SK-MEL-5 (cell line): ENCODE data around the gene ZBTB17. TPM values are rescaled to one million over a fixed set of nuclear protein-coding genes. Genes with fewer than 3 reads are reported as not detected.
A peak's percentile ranks its signal among the peaks of the same experiment; 100 is the strongest.
"Not testable (repeated sequence)": the region's sequence is repeated elsewhere in the genome, so short reads cannot be mapped to it uniquely, and the experiment has no call there.

ENCODE experiments used
- DNase-seq: peaks from one replicate; pipeline ENCODE4 v3.0.0-alpha.2; 2016; ENCODE audit warnings: low read depth, low spot score
- in situ Hi-C: cut with HindIII; loops from 2 replicates; pipeline ENCODE4 v1.10.0; 2016; ENCODE audit warnings: low sequenced_read_pairs, high pct_unique_total_duplicates, low pct_unique_long_range_greater_than_20kb
- total RNA-seq: library from RNA; depleted of rRNA; stranded (reverse); fragments of >200 nt; shearing (Covaris generic); gene quantifications from 2 replicates; pipeline ENCODE4 v1.2.3, GENCODE V29; 2014

Gene ZBTB17
- total RNA-seq, 1 experiment from 2014 or later, result 35.5 TPM

DNA sequence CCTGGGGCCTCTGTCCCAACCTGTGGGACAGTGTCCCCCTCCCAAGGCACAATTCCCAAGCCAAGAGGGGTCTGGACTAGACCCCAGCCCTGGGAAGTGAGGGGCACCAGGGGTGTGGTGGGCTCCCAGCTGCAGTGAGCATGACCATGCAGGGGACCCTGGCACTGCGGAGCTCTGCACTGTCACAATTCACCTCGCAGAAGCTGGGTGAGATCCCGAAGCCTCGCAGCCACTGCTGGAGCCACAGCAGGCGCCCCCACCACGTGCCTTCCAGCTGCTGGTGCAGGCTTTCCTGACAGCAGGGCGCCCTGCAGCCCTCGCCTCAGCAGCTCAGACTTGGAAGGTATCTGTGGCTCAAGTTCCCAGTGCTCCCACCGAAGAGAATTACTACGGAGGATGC, 18.2 kb upstream of the ZBTB17 start:
- in situ Hi-C loops, result no loop called here
- no peak for DNase-seq

DNA sequence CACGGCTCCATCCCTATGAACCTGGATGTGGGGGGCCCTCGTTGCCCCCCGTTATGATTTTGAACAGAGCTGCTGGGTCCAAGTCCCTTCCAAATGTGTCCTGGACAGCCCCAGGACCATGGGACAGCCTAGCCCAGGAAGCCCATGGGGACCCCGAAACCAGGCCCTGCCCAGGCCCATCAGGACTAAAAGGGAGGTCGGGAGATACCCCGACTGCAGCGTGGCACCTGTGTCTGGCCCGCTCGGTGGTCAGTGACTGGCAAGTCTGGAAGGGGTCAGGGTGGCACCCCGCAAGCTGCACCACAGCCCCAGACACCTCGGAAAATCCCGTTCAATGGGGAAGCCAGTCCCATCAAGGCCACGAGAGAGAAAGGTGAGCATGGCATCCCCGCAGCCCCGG, 17.8 kb upstream of the ZBTB17 start:
- no peak for DNase-seq
- in situ Hi-C loops, result no loop called here

DNA sequence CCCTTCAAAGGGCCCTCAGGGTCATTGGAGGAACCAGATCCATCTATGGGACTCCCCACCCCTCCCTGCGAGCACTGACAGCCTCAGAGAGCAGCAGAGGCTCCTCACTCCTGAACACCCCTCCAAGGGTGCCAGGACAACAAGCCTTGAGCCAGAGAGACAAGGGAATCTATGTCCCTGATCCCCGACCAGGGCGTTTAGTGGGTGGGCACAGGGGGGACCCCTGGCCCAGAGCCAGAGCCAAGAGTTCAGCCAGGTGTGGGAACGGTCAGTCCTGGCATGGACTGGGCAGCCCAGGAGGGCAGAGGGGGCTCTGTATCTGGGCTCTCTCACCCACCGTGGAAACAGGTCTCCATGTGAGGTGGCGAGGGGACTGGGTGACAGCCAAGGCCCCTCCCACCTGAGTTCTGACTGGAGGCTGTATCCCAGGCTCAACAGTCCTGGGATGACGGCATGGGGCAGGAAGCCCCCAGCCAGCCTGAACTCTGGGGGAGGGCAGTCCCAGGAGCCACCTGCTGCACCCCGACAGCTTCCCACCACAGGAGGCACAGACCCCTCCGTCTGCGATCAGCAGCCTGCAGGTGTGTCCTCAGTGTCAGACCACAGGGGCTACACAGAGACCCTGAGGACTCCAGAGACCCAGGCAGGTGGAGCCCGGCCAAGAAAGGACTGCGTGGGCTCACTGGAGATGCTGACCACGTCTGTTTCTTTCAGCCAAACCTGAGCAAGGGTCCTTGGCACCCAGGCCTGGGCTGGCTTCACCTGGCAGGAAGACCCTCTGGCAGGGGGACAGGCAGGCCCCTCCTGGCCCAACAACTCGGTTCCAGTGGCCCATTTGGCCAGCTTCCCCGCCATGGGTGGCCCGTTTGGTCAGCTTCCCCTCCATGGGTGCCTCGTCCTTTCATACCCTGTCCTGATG, 16.9 kb upstream of the ZBTB17 start:
- in situ Hi-C loops, result no loop called here
- no peak for DNase-seq

DNA sequence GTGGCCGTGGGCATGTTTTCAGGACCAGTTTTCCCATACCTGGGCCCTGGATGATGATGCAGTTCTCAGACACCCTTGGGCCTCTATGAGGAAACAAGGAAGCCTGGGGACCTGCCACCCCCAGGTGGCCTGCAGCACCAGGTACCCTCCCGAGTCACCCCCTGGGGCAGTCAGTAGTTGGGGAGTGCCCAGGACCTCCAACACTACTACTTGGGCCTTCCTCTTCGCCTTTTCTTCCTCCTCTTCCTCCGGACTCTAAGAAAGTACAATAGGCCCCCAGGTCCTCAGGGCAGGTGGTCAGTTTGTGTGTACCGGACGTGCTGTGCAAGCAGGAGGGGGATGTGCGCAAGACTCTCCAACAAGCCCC, 16.3 kb upstream of the ZBTB17 start:
- in situ Hi-C loops, result no loop called here
- no peak for DNase-seq

GRCh38 chr1:15991427-15992186, 15.7 kb upstream of the ZBTB17 start:
- DNase-seq, result no peak
- in situ Hi-C loops, result no loop called here

DNA sequence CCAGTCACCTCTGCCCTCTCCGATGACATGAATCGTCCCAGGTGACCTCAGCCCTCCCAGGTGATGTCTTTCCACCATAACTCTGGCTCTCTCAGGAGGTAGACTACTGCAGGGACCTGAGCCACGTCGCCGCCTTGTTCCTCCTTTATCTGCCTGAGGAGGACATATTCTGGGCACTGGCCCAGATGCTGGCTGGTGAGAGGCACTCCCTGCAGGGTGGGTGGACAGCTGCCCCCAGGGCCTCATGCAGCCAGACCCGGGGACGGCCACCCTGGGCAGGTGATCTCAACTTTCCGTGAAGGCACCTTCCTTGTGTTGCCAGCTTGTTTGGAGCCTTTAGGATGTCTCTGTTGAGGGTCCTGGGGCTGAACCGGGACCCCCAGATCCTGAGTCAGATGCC, 13.9 kb upstream of the ZBTB17 start:
- in situ Hi-C loops, result no loop called here
- no peak for DNase-seq

- DNase-seq, result no peak
- in situ Hi-C loops, result no loop called here
Measured at GRCh38 chr1:15988856-15989736, 13.2 kb upstream of the ZBTB17 start.

DNA sequence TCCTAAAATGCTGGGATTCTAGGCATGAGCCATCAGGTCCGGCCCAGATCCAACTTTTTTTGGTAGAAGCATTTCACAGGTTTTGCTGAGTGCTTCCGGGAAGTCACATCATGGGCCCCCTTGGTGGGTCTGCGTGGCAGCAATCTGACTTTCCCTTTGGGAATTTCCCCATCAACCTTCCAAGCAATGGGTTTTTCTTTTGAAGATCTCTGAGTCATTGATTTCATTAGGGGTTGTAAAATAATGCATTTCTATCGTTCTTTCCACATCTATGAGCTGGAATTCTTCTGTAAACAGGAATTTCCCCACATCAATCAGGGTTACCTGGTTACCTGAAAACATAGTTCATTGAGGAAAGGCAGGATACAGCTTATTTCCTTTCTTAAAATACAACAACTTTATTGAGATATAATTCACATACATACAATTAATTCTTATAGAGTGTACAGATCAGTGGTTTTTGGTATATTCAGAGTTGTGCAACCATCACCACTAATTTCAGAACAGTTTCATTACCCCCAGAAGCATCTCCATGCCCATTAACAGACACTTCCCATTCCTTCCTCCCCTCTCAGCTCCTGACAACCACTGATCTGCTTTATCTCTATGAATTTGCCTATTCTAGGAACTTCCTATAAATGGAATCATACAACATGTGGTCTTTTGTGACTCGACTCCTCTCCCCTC, 9.9 kb upstream of the ZBTB17 start:
- in situ Hi-C loops, result no loop called here
- no peak for DNase-seq

DNA sequence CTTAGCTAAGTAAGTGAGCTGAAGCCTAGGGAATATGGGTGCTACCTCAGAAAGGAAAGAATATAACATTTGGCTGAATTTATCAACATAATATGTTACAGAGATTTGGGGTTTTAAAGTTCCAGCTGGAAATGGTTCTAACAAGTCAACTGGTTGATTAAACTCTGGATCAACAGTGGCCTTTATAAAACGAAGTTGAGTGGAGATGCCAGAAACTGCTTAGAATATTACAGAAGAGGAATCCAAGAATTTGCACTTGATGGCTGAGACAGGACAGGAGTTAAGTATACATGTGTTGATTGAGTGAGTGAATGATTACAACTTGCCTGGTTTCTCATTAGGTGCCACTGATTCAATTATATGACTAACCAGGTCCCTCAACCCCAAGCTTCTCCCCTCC, 7.4 kb upstream of the ZBTB17 start:
- DNase-seq, result no peak
- in situ Hi-C loops, result no loop called here

GRCh38 chr1:15981679-15982078, 5.8 kb upstream of the ZBTB17 start:
- no peak for DNase-seq
- in situ Hi-C loops, result no loop called here

- in situ Hi-C loops, DNase-seq: not testable (repeated sequence)
Measured at GRCh38 chr1:15977947-15978346, 2.0 kb upstream of the ZBTB17 start.

DNA sequence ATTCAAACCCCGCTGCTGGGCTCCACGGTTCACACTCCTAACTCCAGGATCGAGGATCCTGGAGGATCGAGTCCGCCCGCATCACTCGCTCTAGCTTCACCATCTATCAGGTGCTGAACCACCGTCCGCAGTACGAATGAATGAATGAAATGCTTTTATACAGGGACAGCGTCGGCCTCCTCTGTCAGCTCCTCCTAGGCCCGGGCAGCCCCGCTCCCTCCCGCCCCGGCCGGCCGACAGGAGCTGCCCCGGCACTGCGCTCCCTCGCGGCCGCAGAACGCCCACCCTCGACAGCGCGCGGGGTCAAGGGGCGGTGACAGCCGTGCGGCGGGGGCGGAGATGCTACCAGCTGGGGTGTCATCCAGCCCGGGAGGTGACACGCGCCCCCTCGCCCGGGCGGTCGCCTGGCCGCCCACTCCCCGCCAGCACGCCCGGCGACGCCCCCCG, 520 bp downstream of the ZBTB17 start:
- peak; percentile 58 for DNase-seq
- in situ Hi-C loops, result no loop called here

GRCh38 chr1:15974855-15975254, 1.0 kb downstream of the ZBTB17 start:
- in situ Hi-C loops, result no loop called here

GRCh38 chr1:15973772-15974171, 2.1 kb downstream of the ZBTB17 start:
- DNase-seq, result no peak
- in situ Hi-C loops, result no loop called here

More at GRCh38 chr1:15974855-15975254, 1.0 kb downstream of the ZBTB17 start:
- DNase-seq, result no peak

DNA sequence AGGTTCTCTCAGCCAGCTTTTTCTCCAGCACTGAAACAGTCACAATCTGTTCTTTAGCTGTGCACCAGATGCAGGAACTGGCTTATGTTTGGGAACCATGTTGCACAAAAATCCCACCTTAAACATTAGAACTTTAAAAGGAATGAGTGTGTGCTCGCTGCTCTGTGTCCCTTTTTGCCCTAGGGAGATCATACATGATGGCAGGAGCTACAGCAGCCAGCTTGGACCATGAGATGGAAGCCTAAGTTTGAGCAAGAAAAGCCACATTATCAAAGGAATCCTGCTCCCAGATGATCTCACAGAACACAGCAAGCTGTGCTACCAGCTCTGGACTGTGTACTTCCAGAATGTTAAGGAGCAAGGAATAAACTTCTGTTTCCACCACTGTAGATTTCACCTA, 3.5 kb downstream of the ZBTB17 start:
- in situ Hi-C loops, result no loop called here

DNA sequence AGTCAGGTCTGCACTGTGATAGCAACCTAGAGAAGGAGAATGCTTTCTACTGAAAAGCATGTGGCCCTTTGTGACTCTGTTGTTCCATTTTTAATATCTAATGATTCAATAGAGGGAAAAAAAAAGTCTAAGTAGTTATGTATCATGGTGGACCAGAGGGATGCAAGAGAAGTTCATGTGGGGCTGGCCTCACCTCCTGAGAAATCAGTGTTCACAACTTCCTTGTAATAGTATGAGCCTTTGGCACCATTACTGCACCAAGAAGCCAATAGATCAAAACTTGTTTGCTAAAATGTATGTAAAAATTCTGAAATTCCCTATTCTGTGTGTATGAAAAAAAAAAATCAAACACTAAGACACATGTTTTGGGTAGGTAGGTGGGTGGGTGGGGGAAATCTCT, 5.0 kb downstream of the ZBTB17 start:
- in situ Hi-C loops, result no loop called here
- DNase-seq, result no peak

More for the DNA sequence above, 3.5 kb downstream of the ZBTB17 start:
- no peak for DNase-seq

DNA sequence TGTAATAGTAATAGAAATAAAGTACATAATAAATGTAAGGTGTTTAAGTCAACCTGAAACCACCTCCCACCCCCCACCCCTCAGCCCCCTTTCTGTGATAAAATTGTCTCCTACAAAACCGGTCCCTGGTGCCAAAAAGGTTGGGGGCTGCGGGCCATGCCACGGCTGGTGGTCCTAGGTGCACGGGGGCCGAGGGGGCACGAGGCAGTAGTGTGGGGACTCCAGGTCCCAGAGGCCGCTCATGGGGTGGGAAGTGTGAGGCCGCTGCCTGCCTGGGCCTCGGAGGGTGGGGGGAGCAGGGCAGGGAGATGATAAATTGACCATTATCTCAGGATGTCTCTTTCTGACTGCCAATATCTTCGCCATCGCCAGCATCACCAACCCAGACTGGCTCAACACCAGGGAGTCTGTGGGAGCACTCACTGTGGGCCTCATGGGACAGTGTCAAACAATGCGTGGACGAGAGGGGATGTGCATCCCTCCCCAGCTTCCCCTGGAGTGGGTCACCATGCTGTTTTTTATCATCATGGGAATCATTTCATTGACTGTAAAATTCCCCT, 6.5 kb downstream of the ZBTB17 start:
- DNase-seq, result no peak
- in situ Hi-C loops, result no loop called here
